C4-2B (cell line): Measurements from ENCODE around the gene HDAC7.

Experiments used
- H3K27ac ChIP-seq: fragments of 450-650 bp; 2 replicates; pipeline ENCODE4 v1.5.1; 2017
- ZFX ChIP-seq: fragments of 450-650 bp; IDR thresholded peaks from 2 replicates; pipeline ENCODE4 v1.6.1; 2017
- TF ChIP-seq, protein P1 (sequence below): fragments of 450-650 bp; conservative IDR thresholded peaks from 2 replicates; pipeline ENCODE4 v1.5.1; 2017; ENCODE audit warnings: mild to moderate bottlenecking

The HDAC7 gene

DNA sequence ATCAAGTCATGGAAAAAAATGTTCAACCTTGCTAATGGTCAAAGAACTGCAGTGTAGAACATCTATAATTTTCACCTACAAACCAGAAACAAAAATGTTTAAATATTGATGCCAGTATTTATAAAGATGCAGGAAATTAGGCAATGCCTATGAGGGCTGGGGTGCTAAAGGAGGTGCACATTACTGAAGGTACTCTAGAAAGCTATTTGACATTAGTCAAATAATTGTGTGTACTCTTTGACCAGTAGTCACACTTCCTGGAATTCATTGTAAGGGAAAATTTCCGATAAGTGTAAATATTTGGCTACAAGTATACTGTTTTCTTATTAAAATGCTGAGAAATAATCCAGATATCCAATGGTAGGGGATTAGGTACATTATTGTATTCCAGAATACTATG, 36.4 kb upstream of the HDAC7 start:
- H3K27ac ChIP-seq: no peak overlapping the region
- no peak for TF ChIP-seq ZFX
- TF ChIP-seq, protein P1, sequence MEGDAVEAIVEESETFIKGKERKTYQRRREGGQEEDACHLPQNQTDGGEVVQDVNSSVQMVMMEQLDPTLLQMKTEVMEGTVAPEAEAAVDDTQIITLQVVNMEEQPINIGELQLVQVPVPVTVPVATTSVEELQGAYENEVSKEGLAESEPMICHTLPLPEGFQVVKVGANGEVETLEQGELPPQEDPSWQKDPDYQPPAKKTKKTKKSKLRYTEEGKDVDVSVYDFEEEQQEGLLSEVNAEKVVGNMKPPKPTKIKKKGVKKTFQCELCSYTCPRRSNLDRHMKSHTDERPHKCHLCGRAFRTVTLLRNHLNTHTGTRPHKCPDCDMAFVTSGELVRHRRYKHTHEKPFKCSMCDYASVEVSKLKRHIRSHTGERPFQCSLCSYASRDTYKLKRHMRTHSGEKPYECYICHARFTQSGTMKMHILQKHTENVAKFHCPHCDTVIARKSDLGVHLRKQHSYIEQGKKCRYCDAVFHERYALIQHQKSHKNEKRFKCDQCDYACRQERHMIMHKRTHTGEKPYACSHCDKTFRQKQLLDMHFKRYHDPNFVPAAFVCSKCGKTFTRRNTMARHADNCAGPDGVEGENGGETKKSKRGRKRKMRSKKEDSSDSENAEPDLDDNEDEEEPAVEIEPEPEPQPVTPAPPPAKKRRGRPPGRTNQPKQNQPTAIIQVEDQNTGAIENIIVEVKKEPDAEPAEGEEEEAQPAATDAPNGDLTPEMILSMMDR: no peak

- H3K27ac ChIP-seq: no peak overlapping the region
- TF ChIP-seq ZFX: no peak
- TF ChIP-seq, protein P1: no peak; the same call in 1 of the 2 replicates
Measured at GRCh38 chr12:47855502-47855901, 35.8 kb upstream of the HDAC7 start.

DNA sequence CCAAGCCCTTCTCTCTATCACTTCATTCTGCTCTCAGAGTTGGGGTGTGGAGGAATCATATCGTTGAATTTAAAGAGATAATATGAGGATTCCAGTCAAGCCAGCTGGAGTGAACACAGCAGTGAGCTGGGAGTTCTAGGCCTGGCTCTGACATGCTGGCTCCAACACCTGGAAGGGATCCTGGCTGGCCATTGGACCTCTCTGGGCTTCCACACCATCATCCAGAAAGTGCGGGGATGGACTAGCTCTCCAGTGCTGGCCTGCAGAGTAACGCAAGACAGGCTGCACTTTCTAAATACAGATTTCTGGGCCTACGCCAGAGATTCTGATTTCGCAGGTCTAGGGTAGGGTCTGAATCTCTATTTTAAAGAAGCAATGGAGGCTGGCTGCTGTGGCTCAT, 34.8 kb upstream of the HDAC7 start:
- H3K27ac ChIP-seq: no peak overlapping the region

GRCh38 chr12:47852096-47852571, 32.4 kb upstream of the HDAC7 start:
- TF ChIP-seq, protein P1: no peak
- no peak for TF ChIP-seq ZFX
- H3K27ac ChIP-seq: no peak overlapping the region

More for the DNA sequence above, 34.8 kb upstream of the HDAC7 start:
- TF ChIP-seq, protein P1: no peak
- no peak for TF ChIP-seq ZFX

DNA sequence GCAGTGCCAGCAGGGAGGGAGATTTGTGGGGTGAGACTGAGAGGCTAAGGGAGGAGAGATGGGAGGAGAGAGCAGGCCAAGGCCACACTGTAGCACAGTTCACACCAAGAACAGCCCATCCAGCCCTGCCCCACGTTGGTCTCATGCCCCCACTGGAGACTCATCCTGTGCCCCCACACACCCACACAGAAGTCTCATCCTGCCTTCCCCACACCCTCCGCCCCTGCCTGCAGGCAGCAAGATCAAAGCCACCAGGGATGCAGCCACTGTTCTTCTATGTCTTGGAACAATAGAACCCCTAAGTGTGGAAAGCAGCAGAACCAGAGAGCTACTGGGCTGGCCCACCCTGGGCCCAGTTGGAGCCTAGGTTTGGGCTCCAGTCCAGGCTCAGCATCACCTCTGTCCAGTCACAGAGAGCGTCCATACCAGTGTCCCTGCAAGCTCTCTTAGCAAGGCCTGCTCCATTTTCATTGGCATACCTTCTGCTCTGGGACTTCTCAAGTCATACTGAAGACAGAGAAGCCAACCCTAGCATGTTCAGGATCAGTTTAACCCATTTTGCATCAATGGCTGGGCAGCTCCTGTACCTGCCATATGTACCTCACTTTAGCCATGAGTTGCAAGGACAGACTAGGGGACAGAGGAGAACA, 31.7 kb upstream of the HDAC7 start:
- no peak overlapping the region for H3K27ac ChIP-seq
- no peak for TF ChIP-seq ZFX
- TF ChIP-seq, protein P1: no peak

GRCh38 chr12:47850153-47851084, 30.7 kb upstream of the HDAC7 start:
- TF ChIP-seq, protein P1: no peak
- no peak for TF ChIP-seq ZFX
- no peak overlapping the region for H3K27ac ChIP-seq

- H3K27ac ChIP-seq: no peak overlapping the region
- no peak for TF ChIP-seq ZFX
- TF ChIP-seq, protein P1: no peak
Measured at GRCh38 chr12:47849261-47849660, 29.6 kb upstream of the HDAC7 start.
